GM19043 (cell line): ENCODE results near the gene SLC8A1.

Experiments
- ATAC-seq: cut with Tn5 transposase; IDR thresholded peaks from one replicate; pipeline ENCODE4 v1.9.1; 2021; ENCODE audit warnings: low read depth; ENCODE audit not compliant: unreplicated experiment

Gene SLC8A1

DNA sequence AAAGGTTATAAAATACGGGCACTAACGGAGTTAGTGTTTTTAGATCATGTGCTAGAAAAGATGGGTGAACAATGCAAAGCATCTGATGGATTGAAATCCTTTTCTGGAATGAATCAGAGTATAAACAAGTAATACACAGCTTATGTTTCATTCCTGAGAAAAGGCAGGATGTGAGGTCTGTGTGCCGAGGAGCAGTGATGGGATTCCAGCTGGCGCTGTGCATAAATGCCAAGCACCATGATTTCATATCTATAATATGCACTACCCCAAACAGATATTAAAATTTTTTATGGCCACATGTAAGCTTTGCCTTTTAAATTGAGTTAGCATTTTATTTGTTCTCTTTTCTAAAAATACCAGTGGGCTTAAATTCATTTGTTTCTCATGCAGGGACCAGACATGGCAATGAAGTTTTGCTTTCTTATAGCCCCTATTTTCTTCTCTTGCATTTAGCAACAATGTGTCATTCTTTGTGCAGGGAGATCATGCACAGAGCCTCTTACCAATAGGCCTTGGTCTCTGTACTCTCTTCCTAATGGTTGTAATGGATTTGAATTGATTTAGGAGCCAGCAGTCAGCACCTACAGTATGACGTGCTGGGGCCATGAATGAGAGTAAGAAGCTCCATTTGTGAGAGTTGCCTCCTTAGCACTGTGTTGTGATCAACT is 323.9 kb downstream of the SLC8A1 start:
- ATAC-seq, result no peak

GRCh38 chr2:40127146-40127545 is 324.7 kb downstream of the SLC8A1 start:
- no peak for ATAC-seq

DNA sequence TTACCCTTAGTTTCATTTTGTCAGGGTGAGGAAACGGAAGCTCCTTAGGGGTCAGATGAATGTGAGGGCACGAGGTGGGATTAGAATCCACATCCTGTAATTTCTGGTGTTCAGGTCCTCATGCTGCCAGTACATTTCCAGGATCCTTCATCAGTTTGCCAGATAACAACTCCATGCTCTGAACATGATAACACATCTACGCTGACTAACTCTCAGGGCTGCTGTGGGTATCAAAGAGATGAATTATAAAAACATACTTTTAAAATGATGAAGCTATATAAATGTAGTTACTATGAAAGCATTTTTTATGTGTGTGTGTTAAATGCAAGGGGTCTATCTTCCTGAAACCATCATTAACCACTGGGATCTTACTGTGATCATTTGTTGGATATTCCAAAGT is 325.9 kb downstream of the SLC8A1 start:
- ATAC-seq, result no peak

DNA sequence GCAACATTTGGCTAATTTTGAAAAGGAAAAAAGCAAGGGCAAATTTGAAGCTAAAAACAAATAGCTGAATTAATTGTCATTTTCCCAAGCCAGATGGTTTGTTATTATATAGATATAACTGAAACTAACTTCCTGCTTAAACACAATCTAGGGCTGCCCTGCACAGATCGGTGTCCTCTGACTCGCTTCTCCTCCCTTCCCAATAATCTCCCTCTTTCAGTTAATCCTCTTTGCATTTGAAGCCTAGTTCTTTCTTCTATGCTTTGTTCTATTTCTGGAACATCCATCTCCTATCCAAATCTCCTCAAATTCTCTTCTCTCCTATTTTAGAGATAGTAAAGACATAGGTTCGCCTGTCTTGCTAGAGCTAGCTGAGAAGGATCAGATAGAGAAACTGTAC is 328.1 kb downstream of the SLC8A1 start:
- ATAC-seq, result no peak

GRCh38 chr2:40123326-40123725 is 328.6 kb downstream of the SLC8A1 start:
- no peak for ATAC-seq

- ATAC-seq, result no peak
Measured at GRCh38 chr2:40120957-40121356, 330.9 kb downstream of the SLC8A1 start.

- no peak for ATAC-seq
Measured at GRCh38 chr2:40120026-40120425, 331.9 kb downstream of the SLC8A1 start.

DNA sequence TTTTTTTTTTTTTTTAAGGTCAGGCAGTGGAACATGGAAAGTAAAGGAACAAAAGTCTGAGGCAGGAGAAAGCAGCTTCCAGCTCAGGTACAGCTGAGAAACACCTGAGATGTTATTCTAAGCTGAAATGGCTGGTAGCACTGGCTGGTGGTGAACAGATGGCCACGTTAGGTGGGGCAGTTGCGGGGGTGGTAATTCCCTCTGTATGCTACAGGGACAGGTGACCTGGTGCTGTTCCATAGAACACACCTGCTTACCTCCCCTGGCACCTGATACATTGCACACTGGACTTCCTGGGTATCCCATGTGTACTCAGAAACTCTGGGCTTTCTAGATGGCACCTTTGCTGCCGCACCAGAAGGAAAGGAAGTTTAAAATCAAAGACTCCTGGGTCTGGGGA is 333.3 kb downstream of the SLC8A1 start:
- ATAC-seq, result no peak

DNA sequence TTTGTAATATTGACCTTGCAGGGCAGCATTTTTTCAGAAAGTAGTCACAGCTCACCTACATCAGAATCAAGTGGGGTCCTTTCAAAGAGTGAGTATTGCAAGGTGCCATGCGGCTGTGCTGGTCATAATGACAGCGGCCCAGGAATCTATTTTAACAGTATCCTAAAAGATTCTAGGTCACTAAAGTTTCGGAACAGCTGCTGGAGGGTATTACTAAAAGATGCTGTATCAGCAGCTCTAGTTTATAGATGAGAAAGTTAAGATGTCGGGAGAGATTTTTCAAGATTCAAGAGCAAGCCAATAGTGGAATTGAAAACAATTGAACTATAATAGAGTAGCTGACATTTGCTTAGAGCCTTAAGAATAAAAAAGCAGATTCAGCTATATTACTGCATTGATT is 336.0 kb downstream of the SLC8A1 start:
- no peak for ATAC-seq

DNA sequence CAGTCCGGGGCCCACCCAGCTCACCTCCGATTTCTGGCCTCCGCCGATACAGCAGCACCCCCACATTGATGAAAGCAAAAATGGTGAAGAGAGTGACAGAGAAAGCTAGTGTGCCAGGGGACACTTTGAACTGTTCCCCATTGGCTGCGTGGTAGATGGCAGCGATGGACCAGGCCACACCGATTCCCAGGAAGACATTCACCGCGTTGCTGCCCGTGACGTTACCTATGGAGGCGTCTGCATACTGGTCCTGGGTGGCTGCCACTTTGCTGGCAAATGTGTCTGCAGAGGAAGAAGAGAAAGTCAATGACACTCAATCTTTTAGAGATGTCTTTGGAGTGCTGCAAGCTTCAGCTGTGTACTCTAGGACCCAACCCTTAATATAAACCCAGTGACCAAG is 336.5 kb downstream of the SLC8A1 start:
- ATAC-seq, result no peak

- ATAC-seq, result no peak
Measured at GRCh38 chr2:40113997-40114396, 337.9 kb downstream of the SLC8A1 start.

DNA sequence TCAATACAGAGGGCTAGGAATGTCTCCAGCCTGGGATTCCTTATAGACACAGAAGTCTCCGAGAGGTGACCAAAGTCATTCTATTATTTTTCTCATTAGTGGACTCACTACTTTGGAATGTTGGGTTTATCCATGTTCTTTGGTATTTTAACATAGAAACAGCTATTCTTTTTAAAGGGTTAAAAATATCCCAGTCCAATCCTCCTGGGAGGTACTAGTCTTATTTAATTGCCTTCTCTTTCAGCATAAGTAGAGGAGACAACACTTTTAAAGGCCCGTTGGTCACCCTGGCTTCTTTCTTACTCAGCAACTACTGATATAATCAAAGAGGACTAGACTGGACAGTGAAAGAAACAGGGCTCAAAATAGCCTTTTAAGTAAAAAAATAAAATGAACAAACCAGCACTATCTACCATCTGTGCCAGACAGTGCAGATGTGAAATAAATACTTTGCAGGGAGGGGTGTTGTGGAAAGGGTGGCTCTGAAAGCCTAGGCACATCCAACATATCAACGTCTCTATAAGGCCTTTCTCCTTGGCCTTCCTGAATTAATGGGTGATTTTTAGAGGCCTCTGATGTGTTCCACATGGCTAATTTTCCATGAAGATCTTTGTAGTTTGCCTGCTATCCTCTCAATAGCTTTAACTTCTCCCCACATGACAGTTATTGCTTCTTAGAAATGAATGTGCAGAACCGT is 338.5 kb downstream of the SLC8A1 start:
- ATAC-seq, result no peak

DNA sequence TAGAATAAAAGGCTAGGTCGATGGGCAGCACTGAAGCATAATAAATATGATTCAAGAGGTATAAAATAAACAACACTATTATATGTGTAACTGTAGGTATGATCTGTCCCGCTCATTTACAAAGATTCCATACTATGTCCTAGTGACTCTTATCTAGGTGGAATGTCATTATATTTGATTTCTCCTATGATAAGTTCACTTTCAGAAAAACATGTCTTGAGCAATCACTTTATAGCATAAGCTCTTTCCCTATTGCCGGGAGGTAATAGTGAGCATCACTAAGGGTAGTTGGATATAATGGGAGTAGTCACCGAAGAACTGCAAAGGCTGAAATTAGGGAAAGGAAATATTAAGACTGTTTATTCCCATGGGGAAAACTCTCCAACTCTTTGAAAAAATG is 342.5 kb downstream of the SLC8A1 start:
- ATAC-seq, result no peak

- ATAC-seq, result no peak
Measured at GRCh38 chr2:40108851-40109250, 343.0 kb downstream of the SLC8A1 start.

- no peak for ATAC-seq
Measured at GRCh38 chr2:40106061-40106460, 345.8 kb downstream of the SLC8A1 start.

DNA sequence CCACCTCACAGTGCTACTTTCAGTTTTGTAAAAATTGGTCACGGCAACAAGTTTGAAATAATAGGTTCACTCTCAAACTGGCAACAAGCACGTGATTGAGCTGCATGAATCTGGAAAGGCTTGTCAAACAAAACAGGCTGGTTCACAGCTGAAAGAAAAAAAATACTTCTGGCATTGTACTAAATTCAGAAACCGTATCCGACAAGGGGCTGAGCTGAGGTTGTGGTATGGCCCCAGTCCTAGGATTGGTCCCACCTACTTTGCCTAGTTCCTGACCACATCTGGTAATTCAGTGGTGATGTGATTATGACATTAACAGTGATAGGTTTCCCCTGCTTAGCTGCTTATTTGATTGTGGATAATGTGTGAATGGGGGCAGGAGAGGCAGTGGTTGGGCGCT is 346.3 kb downstream of the SLC8A1 start:
- ATAC-seq, result no peak

DNA sequence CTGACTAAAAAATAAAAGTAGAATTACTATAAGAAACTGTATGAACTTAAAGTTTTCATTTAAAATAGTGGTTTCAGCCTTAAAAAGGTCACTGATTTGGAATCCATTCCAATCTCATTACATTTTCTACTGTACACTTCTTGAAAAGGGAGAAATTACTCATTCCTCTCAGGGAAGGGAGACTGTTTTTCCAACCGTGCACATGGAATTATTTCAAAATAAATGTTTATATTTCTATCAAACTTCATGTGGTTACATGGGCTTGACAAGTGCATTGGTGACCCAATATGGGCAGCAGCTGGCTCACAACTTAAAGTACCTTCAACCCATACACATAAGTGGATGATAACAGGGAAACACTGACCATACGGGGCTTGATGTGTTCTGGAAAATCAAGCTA is 348.3 kb downstream of the SLC8A1 start:
- ATAC-seq, result no peak

DNA sequence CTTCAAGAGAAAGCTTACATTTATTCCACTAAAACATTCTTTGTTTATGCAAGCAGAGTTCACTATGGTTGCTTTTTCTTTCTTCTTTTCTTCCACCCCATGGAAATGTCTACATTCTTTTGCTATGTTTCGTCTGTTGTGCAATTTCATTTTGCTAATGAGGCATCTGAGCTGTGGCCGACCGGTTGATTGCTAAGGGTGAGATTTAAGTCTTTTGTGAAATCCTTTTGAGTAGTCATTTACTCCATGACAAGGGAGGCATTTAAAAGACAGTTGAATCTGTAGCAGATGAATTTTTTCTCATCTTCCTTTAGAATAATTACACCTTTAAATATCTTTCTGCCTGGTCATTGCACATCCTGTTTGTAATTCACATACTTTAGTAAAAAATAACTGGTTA is 348.7 kb downstream of the SLC8A1 start:
- ATAC-seq, result no peak

- ATAC-seq, result no peak
Measured at GRCh38 chr2:40102447-40102846, 349.4 kb downstream of the SLC8A1 start.

GRCh38 chr2:40101131-40101575 is 350.7 kb downstream of the SLC8A1 start:
- no peak for ATAC-seq

DNA sequence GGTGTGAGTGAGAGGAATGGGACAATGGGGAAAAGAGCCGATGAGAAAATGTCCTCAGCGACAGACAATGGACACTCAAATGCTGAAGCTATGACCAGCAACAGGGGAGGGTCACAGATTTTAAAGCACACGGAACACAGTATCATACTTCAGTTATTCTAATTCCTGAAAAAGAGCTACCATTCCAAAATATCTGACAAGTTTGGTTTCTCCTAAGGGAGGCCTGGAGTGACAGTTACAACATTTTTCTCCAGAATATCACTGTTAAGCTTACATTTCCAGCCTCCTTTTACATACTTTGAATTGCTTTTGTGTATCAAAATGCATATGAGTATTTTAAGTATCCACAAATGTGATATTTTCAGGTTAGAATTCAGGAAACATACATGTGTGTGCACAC is 351.2 kb downstream of the SLC8A1 start:
- no peak for ATAC-seq

DNA sequence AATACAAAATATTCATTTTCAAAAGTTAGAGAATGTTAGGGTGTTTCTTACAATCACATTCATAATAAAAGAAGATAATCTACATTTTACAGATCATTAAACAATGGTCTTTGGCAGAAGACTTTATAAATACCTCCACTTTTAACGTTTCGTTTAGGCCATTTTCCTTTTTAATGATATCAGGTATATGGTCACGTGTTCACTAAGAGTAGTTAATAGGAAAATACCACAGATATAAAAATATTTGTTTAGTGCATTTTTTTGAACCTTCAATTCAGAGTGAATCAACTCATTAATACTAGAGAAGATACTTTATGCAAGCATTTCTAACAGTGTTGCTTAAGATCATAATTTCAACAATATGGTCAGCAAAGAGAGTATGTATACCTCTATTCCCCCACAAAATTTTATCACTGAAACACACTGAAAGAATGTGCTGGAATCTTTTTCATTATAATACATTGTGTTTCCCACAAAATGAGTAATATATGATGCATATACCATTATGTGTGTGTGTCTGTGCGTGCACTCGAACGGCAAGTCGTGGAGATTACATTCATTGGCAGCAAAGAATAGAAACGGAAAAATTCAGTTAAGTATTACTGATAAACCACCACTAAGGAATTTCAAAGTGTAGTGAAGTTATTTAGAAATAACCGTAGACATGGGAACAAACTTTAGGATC is 353.0 kb downstream of the SLC8A1 start:
- ATAC-seq, result no peak
